K562 (cell line): ENCODE measurements around the gene PCDH9. TPM values are rescaled to one million over a fixed set of nuclear protein-coding genes. Genes with fewer than 3 reads are reported as not detected.

Experiments
- ATAC-seq: fragments of 200-7000 bp; cut with Tn5 transposase; 3 replicates; pipeline ENCODE4 v1.9.1; 2020; ENCODE audit warnings: moderate library complexity
- BruUV-seq: library from RNA; stranded (reverse); fragments of 400-500 nt; replicated peaks from 2 replicates; lab custom pipeline; 2021; lab: Mats Ljungman, UMichigan
- CTCF ChIA-PET: fragments of 300-600 bp; formaldehyde crosslinking; extraction: SDS; loops from one replicate; lab custom pipeline; 2021; ENCODE audit warnings: low intra/inter-chr PET ratio; lab: Yijun Ruan, JAX
- POLR2A ChIA-PET: fragments of 300-600, 350-650 bp; sonication (Branson Sonifier 250); formaldehyde crosslinking; extraction: SDS; loops from one replicate; lab custom pipeline; 2021; ENCODE audit warnings: antibody characterized with exemption, inconsistent platforms; lab: Yijun Ruan, JAX
- DNase-seq, 4 experiments: peaks; one replicate each; pipeline versions ENCODE4 v3.0.0 to v3.0.0-alpha.2; 2011 to 2018; ENCODE audit warnings: low spot score in 3 of 4, mixed read lengths in 3 of 4; ENCODE audit errors: extremely low read depth in 1 of 4
- FAIRE-seq: peaks from 2 replicates; lab custom pipeline; 2011; peaks lifted over from hg19 to GRCh38; lab: Jason Lieb, UNC
- H2AFZ ChIP-seq: 2 replicates; pipeline ENCODE4 v1.6.0; 2011; ENCODE audit warnings: low read depth, low read length, control low read depth, inconsistent platforms
- H3K27ac ChIP-seq: fragments of 200-600 bp; 3 replicates; pipeline ENCODE4 v1.8.0; 2011; ENCODE audit warnings: low read depth, mild to moderate bottlenecking, control low read depth, inconsistent platforms, low read length, moderate library complexity, mixed read lengths; ENCODE audit errors: extremely low read depth
- H3K27me3 ChIP-seq, 2 experiments: fragments of 300-600 bp in 1 of 2; 2 replicates in 1 of 2; 3 replicates in 1 of 2; pipeline versions ENCODE4 v1.6.0 to v1.8.0; 2011; ENCODE audit warnings: inconsistent platforms in 2 of 2, low read length in 2 of 2, mild to moderate bottlenecking in 1 of 2, mixed read lengths in 1 of 2, moderate library complexity in 1 of 2; ENCODE audit not compliant: control insufficient read depth in 2 of 2, insufficient read depth in 2 of 2
- H3K36me3 ChIP-seq: fragments of 300-600 bp; 3 replicates; pipeline ENCODE4 v1.8.0; 2011; ENCODE audit warnings: mild to moderate bottlenecking, low read length, inconsistent platforms; ENCODE audit not compliant: control insufficient read depth, insufficient read depth
- H3K4me1 ChIP-seq, 2 experiments: fragments of 200-600 bp in 1 of 2; replicated peaks in 1 of 2; 2 replicates in 1 of 2; 3 replicates in 1 of 2; pipeline versions ENCODE4 v1.5.1 to v1.8.0; 2011; ENCODE audit warnings: inconsistent platforms in 2 of 2, low read length in 2 of 2, mild to moderate bottlenecking in 1 of 2, mixed read lengths in 1 of 2, moderate library complexity in 1 of 2; ENCODE audit not compliant: control insufficient read depth in 2 of 2, insufficient read depth in 2 of 2
- H3K4me2 ChIP-seq: 2 replicates; pipeline ENCODE4 v1.6.1; 2011; ENCODE audit warnings: low read length, control low read depth, inconsistent platforms, mixed read lengths; ENCODE audit not compliant: insufficient read depth
- H3K4me3 ChIP-seq: fragments of 200-600 bp; sonication (generic), shearing (Covaris generic); 2 replicates; pipeline ENCODE4 v1.5.1; 2016; ENCODE audit warnings: control low read depth, inconsistent platforms
- H3K79me2 ChIP-seq: fragments of 200-600 bp; 3 replicates; pipeline ENCODE4 v1.8.0; 2011; ENCODE audit warnings: low read length, inconsistent platforms; ENCODE audit not compliant: control insufficient read depth, insufficient read depth
- H3K9ac ChIP-seq, 2 experiments: 2 replicates each; pipeline versions ENCODE4 v1.6.0 to v1.6.1; 2011; ENCODE audit warnings: low read depth in 2 of 2, low read length in 2 of 2, control low read depth in 1 of 2, inconsistent platforms in 1 of 2, mild to moderate bottlenecking in 1 of 2, mixed read lengths in 1 of 2; ENCODE audit not compliant: insufficient read depth in 1 of 2
- H3K9me1 ChIP-seq: one replicate; pipeline ENCODE4 v1.6.0; 2011; ENCODE audit warnings: inconsistent platforms, mild to moderate bottlenecking, low read length, moderate library complexity; ENCODE audit not compliant: control insufficient read depth, insufficient read depth
- H3K9me3 ChIP-seq: replicated peaks from 2 replicates; pipeline ENCODE4 v1.5.1; 2011; ENCODE audit warnings: low read depth, low read length, inconsistent platforms; ENCODE audit not compliant: control insufficient read depth, insufficient read depth
- H4K20me1 ChIP-seq: replicated peaks from 2 replicates; pipeline ENCODE4 v1.6.1; 2011; ENCODE audit warnings: low read length, inconsistent platforms, mixed read lengths; ENCODE audit not compliant: control insufficient read depth, insufficient read depth
- ARID4B ChIP-seq: sonication (generic); formaldehyde crosslinking; IDR thresholded peaks from 2 replicates; pipeline ENCODE4 v1.8.0; 2022; ENCODE audit warnings: mild to moderate bottlenecking, missing genetic modification reagents
- HCFC1 ChIP-seq: IDR thresholded peaks from 2 replicates; pipeline ENCODE4 v1.6.1; 2012; ENCODE audit warnings: low read depth, low read length, improper control_type of control experiment
- KLF13 ChIP-seq: fragments of 450-650 bp; IDR thresholded peaks from 2 replicates; pipeline ENCODE4 v1.6.1; 2016; ENCODE audit warnings: missing genetic modification characterization, low read depth, mild to moderate bottlenecking, missing compliant biosample characterization, moderate library complexity, borderline replicate concordance
- MIER1 ChIP-seq: fragments of 450-650 bp; IDR thresholded peaks from 2 replicates; pipeline ENCODE4 v1.6.1; 2016; ENCODE audit warnings: antibody characterized with exemption, mild to moderate bottlenecking, low read depth
- NONO ChIP-seq, 2 experiments: fragments of 200-400 bp in 1 of 2; fragments of 450-650 bp in 1 of 2; formaldehyde crosslinking in 1 of 2; IDR thresholded peaks; 2 replicates each; pipeline ENCODE4 v1.6.1; 2017; ENCODE audit warnings: low read depth in 2 of 2, mild to moderate bottlenecking in 2 of 2, moderate library complexity in 2 of 2, low read length in 1 of 2
- TGIF2 ChIP-seq: sonication (generic); formaldehyde crosslinking; IDR thresholded peaks from 2 replicates; pipeline ENCODE4 v1.8.1; 2022; ENCODE audit warnings: mild to moderate bottlenecking, missing genetic modification reagents, moderate library complexity
- YBX1 ChIP-seq: fragments of 450-650 bp; IDR thresholded peaks from 2 replicates; pipeline ENCODE4 v1.7.1; 2016; ENCODE audit warnings: mild to moderate bottlenecking
- ZNF121 ChIP-seq: sonication (generic); formaldehyde crosslinking; conservative IDR thresholded peaks from 2 replicates; pipeline ENCODE4 v1.8.0; 2022; ENCODE audit warnings: missing genetic modification reagents
- ZNF197 ChIP-seq: fragments of 200-800 bp; sonication (Bioruptor generic); IDR thresholded peaks from 2 replicates; pipeline ENCODE4 v1.6.1; 2016; ENCODE audit warnings: low read depth, missing genetic modification characterization, missing compliant biosample characterization
- ZNF408 ChIP-seq: fragments of 250-450 bp; sonication (Bioruptor Pico); IDR thresholded peaks from 2 replicates; pipeline ENCODE4 v1.4.0; 2020; ENCODE audit warnings: low read depth, mild to moderate bottlenecking, moderate library complexity
- WGBS: fragments of 100-300 bp; shearing (Covaris generic); methylation state at CpG from one replicate; pipeline ENCODE4 v1.1.6; 2016; ENCODE audit warnings: low coverage, mixed read lengths; ENCODE audit not compliant: insufficient coverage; ENCODE audit errors: missing lambda C conversion rate; 5-methylcytosine and 5-hydroxymethylcytosine counted together
- in situ Hi-C: fragments of 300-500 bp; cut with MboI; formaldehyde crosslinking; loops from 4 replicates; pipeline ENCODE4 v1.15.0; 2018; ENCODE audit warnings: inconsistent platforms, mixed read lengths
- intact Hi-C: fragments of 100-400 bp; cut with micrococcal nuclease; formaldehyde crosslinking; loops from 2 replicates; pipeline ENCODE4 v1.14.2; 2022
- polyA plus RNA-seq, 8 experiments: library from polyadenylated mRNA; depleted of rRNA in 4 of 8; stranded (reverse) in 5 of 8; unstranded in 3 of 8; fragments of >200 nt; fragmentation: Nextera tagmentation in 2 of 8; fragmentation: Illumina TruSeq in 1 of 8; extraction: Ambion mirVana in 2 of 8; extraction: Trizol in 1 of 8; gene quantifications; 2 replicates each; pipeline versions ENCODE4 v1.2.1 to v1.2.3, GENCODE V29; 2011 to 2014; ENCODE audit warnings: inconsistent platforms in 1 of 8, missing spikeins in 1 of 8
- total RNA-seq, 7 experiments: library from RNA; depleted of rRNA in 6 of 7; stranded (reverse); fragments of >200 nt in 6 of 7; fragmentation: Illumina TruSeq in 2 of 7; extraction: Trizol in 2 of 7; gene quantifications; 2 replicates each; pipeline versions ENCODE4 v1.2.1 to v1.2.3, GENCODE V29; 2011 to 2021; ENCODE audit warnings: low replicate concordance in 1 of 7

Gene PCDH9
- total and polyA plus RNA-seq, 9 of the 15 experiments (the other 6 are each of a cell fraction or from before 2014, with no cell fraction given) = 1.1 to 6.7 (median 4.9) TPM

GRCh38 chr13:66483712-66484111 lies 746.4 kb downstream of the PCDH9 start:
- Histone ChIP-seq H3K4me1 (no peaks in the 10 kb centered on the region), H3K36me3 (no peaks in the 10 kb centered on the region), H2AFZ (no peak overlapping the region), H3K9me1 (no peaks in the 10 kb centered on the region), H3K4me2 (no peak overlapping the region), H3K4me3 (no peak overlapping the region), H3K9ac (no peak overlapping the region), H3K9me3 (no peaks in the 10 kb centered on the region), H3K79me2 (no peaks in the 10 kb centered on the region), H4K20me1 (no peaks in the 10 kb centered on the region), H3K27me3 (no peaks in the 10 kb centered on the region), H3K27ac (no peak overlapping the region)
- FAIRE-seq (no peak), ATAC-seq (no peak), DNase-seq (no peak)
- no peak for TF ChIP-seq ZNF408 (CRISPR knock-in tag)
- TF ChIP-seq KLF13 (tag) = 0 out of 2 replicates have a peak, but pooled peaks have one; percentile 60
- WGBS = 29% methylated on average over 3 of the region's 9 CpGs
- in situ Hi-C loops (no loop called here), intact Hi-C loops (no loop called here)
- ChIA-PET CTCF (no interaction called here), POLR2A (no interaction called here)
- no TSS peak for BruUV-seq

GRCh38 chr13:66482836-66483235 lies 747.3 kb downstream of the PCDH9 start:
- H3K4me2 ChIP-seq = no peak overlapping the region
- no peak overlapping the region for H3K9ac ChIP-seq
- FAIRE-seq (no peak), DNase-seq (no peak), ATAC-seq (no peak)
- H3K4me1 ChIP-seq = no peaks in the 10 kb centered on the region
- H3K36me3 ChIP-seq = no peaks in the 10 kb centered on the region
- H3K9me1 ChIP-seq = no peaks in the 10 kb centered on the region
- H4K20me1 ChIP-seq = no peaks in the 10 kb centered on the region
- WGBS = 55% methylated on average over 4 of the region's 4 CpGs
- intact Hi-C loops (no loop called here), in situ Hi-C loops (no loop called here)
- no peak overlapping the region for H2AFZ ChIP-seq
- H3K79me2 ChIP-seq = no peaks in the 10 kb centered on the region
- no TSS peak for BruUV-seq
- H3K4me3 ChIP-seq = no peak overlapping the region
- no peaks in the 10 kb centered on the region for H3K27me3 ChIP-seq
- H3K27ac ChIP-seq = no peak overlapping the region
- ChIA-PET CTCF (no interaction called here), POLR2A (interaction anchor here (0.8 kb wide), 1 partner anchor 9 kb away, joined by 3 read pairs; no protein-coding TSS in a partner anchor)
- no peaks in the 10 kb centered on the region for H3K9me3 ChIP-seq
- no peak for TF ChIP-seq NONO (IDR thresholded peaks at IDR 0.05; ENCODE audit: low read depth in 2 of 2, low read length in 1 of 2)
- TF ChIP-seq ARID4B (CRISPR knock-in tag) = no peak
- no peak for TF ChIP-seq HCFC1
- no peak for TF ChIP-seq ZNF197 (CRISPR knock-in tag)
- no peak for TF ChIP-seq MIER1
- TF ChIP-seq YBX1 = no peak
- TF ChIP-seq TGIF2 (CRISPR knock-in tag) = no peak
- TF ChIP-seq ZNF121 (CRISPR knock-in tag) = no peak
